Stimulated activated naive CD4-positive, alpha-beta T cell treated with Interleukin-2 at 50 U/mL for 16 hours (primary cell): Measurements from ENCODE around the gene PDE7B.

Experiments
- DNase-seq: peaks from one replicate; lab custom pipeline; 2025; lab: John Stamatoyannopoulos, UW

The PDE7B gene

DNA sequence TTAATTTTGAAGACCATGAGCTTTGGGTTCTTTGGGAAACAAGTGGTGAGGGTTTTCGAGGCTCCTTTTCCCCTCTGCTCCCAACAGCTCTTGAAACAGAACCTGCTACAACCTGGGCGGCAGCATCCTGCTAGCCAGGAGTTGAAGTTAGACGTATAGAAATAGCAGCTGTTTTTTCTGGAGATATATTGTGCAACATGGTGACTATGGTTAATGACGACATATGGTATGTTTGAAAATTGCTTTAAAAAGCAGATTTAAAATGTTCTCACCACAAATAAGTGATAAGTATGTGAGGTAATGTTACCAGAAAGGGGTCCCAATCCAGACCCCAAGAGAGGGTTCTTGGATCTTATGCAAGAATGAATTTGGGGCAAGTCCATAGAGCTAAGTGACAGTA is 138.9 kb downstream of the PDE7B start:
- no peak for DNase-seq

DNA sequence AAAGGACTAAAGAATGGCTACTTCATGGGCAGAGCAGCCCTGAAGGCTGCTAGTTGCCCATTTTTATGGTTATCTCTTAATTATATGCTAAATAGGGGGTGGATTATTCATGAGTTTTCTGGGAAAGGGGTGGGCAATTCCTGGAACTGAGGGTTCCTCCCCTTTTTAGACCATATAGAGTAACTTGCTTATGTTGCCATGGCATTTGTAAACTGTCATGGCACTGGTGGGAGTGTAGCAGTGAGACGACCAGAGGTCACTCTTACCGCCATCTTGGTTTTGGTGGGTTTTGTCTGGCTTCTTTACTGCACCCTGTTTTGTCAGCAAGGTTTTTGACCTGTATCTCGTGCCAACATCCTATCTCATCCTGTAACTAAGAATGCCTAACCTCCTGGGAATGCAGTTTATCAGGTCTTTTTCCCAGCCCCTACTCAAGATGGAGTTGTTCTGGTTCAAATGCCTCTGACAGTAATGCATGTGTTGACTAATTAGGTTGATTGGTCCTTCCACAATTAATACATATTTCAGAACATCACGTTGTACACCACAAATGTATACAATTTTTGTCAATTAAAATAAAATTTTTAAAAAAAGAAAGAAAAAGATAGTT is 139.5 kb downstream of the PDE7B start:
- no peak for DNase-seq

DNA sequence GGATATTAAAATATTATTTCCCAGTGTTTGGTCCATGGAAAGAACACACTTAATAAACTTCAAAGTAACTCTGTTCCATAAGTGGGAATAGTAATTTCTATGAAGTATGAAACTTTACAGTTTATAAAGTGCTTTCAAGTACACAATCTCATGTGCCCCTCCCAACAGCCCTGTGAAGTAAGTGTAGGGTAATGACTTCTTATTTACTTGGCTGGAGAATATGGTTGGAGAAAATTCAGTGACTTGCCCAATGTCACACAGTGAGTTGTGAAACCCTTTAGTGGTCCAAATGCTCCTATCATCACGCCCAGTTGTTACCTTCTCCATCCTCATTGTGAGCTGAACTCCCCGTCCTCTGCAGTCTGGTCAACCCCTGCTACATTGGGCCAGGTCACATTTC is 141.2 kb downstream of the PDE7B start:
- DNase-seq = no peak

DNA sequence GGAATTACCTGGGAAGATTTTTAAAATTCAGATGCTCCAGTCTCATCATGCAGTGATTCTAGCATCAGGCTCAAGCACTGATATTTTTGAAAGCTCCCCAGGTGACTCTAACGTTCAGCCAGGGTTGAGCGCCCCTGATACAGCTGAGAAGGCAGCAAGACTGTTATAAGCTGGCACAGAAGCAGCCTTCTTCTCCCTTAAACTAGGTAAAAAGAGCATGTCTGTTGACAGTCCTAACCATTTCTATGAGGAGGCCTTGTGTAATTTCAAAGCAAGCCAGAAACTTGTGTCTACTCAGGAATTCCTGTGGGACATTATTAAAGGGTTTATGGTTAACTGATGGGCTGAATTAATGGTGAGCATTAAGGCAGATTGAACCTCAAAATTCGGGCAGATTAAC is 141.9 kb downstream of the PDE7B start:
- no peak for DNase-seq

DNA sequence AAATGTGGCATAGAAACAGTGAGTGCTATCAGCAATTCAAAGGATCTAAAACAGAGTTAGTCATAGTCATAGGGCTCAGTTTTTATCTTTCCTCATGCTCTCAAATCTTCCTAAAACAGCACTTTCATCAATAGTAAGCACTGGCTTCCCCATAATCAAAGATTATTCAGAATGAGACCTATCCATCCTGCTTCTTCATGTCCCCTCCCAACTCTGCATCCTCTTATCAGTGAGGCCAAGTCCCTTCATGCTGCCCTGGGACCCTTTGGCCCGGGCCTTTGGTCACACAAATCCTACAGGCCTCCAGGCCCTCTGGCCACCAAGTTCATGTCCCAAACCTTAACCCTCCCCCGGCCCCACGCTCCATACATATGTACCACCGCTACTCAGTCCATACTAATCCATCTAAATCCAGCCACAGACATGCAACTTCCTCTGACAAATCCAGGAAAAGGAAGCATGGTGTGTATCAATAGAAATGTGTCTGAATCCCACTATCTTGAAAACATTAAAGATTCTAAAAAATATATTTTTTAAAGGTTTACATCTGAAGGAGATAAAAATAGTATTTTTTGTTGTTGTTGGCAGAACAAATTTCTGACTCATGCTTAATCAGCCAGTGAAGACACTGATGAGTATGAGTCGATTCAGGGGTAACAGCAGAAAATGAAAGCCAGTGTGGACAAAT is 143.5 kb downstream of the PDE7B start:
- DNase-seq = no peak

DNA sequence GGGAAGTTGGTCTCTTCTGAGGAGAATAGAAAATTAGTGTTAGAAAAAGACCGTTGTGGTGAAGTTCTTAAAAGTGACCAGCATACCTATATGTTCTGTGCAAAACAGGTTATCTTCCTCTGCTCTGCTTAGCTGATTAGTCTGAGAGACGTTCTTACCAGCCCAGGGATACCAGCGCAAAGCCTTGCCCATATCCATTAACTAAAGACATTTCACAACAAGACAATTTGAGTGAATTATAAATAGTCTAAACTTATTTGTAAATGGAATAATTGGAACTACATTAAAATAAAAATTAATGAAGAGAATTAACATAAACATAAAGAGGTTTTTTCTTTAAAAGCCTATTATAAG is 144.0 kb downstream of the PDE7B start:
- DNase-seq = no peak

DNA sequence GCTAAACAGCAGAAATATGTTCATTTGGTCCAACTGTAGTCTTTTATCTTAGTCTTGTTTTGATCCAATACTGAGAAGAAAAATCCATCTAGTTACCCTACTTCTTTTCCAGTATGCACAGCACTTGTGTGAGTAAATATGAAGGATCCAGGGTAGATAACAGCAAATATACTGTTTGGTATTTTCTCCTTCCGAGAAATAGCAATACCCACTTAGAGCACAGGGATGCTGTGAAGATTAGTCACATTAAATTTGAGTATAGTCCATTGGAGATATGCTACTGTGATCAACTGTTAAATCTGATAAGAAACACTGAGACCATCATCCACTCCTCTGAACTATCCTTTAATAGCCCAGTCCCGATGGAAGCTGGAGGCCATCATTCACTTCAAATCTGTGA is 145.2 kb downstream of the PDE7B start:
- no peak for DNase-seq

DNA sequence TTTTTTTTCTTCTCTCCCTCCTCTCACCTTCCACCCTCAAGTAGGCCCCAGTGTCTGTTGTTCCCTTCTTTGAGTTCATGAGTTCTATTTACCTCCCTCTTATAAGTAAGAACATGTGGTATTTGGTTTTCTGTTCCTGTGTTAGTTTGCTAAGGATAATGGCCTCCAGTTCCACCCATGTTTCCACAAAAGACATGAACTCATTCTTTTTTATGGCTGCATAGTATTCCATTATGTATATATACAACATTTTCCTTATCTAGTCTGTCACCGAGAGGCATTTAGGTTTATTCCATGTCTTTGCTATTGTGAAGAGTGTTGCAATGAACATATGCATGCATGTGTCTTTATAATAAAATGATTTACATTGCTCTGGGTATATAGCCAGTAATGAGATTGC is 147.9 kb downstream of the PDE7B start:
- no peak for DNase-seq

DNA sequence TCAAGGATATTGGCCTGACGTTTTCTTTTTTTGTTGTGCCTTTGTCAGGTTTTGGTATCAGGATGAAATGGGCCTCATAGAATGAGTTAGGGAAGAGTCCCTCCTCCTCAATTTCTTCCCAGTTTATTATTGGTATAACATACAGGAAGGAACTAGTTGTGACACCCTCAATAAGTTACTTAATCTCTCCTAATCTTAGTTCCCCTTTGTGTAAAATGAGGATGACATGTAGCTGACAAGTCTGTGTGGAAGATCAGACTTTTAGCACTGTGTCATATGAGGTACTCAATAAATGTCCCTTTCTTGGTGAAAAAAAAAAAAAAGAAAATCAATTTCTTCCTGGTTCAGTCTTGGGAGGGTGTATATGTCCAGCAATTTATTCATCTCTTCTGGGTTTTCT is 155.8 kb downstream of the PDE7B start:
- no peak for DNase-seq

DNA sequence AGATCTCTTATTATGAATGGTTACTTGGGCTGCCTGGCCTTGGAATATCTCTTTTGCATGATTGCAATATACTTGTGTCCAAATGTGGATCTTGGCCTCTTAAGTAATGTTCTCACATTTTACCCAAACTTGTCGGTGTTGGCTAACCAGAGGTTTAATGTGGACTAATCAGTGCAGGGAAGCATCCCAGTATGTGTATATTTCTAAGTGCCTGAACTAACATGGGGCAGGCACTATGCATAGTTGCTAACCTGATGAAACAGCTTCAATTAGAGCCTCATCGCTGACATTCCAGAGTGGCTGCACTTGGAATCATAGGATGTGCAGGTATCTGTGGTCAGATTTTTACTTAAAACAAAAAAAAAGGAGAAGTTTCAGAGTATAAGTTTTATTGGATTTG is 160.0 kb downstream of the PDE7B start:
- no peak for DNase-seq

DNA sequence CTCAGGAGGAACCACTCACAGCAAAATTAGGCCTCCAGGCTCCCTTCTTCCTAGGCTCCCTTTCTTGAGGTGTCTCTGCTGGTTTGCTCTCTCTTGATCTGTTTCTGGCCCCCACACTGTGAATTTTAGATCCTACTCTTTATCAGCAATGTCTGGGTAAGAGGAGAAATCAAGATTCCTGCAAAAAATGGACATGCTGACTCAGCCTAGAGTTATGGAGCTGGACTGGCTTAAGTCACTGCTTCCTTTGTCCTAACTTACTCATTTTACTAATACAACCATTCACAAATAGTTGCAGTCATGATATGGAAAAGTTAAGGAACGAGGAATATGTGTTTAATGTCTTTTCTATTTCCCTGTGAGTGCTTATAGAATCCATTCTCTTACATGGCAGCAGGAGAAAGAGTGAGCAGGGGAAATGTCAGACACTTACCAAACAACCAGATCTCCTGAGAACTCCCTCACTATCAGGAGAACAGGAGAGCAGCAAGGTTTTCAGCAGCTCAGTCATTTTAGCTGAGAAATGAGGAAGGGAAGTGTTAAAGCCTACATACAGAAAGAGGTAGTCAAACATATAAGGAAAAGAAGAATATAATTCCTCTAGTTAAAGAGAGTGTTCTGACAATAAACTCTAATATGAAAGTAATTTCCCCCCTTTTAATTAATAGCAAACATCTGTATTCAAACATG is 160.8 kb downstream of the PDE7B start:
- no peak for DNase-seq

DNA sequence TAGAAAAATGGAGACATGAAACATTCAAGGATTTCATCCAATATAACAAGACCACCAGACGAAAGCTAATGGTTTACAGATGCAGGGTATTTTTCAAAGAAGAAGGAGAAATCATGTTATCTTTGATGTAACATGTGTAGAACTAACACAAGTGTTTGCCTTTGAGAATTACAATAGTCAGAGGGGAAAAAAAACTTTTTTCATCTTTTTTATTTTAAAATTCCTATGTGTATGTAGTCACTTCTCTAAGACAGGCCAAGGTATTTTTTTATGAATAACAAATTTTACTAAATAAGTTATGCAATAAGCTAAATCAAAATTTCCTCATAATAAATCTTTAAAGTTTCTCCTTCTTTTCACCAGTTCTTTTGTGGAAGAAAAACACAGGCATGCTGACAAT is 161.4 kb downstream of the PDE7B start:
- no peak for DNase-seq

DNA sequence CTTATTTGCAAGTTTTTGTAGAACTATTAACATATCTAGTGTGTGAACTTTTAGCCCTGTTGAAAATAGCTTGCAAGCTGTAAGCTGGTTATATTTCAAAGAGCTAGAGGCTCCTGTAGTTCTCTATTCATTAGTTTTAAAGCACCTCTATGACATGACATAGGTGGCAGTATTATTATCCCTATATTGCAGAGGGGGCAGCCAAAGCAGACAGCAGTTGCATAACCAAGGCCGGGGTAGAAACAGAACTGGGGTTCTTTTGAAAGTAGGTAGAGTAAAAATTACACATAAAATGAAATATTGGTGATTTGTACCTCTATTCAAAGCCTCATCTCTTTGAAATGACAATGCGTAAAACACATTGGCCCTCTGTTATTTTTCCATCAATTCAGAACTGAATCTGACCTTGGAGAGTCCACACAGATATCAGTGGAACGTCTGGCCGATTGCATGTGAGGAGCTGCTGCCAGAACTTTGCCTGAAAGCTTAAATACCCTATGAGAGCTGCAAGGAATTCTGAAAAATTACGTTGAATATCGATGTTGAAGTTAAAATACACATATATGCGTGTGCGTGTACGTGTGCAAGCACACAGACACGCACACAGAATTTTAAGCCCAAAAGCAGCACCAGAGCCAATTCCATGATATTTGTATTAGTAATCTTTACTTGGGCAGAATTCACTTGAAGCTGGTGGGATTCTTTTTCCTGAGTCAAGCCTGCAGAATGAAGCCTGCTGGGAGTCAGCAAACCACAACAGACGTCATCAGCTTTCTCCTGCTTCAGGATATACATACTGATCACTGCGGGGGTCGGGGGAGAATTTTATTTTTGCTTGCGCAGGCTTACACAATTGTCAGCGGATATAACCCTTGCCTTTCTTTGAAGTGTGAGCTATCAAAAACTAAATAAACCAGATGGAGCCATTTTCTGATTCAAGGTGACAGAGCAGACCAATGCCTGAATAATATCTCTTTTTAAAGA is 163.2 kb downstream of the PDE7B start:
- DNase-seq = no peak

DNA sequence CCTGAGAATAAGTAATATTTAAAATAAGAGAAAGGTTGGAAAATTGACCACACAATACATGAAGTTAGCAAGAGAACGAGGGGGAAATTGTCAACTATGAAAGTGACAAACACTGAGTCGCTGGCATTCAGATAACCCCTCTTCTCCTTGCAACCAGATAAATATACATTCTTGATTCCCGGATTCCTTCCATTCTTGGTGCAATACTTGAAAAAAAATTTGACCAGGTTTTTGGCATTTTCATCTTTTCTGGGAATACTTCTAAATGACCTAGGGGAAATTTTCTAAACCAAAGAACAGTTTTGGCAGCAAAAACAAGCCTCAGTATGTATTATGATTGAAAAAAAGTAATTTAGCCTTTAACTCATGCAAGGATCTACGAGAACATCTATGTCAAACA is 164.0 kb downstream of the PDE7B start:
- no peak for DNase-seq

DNA sequence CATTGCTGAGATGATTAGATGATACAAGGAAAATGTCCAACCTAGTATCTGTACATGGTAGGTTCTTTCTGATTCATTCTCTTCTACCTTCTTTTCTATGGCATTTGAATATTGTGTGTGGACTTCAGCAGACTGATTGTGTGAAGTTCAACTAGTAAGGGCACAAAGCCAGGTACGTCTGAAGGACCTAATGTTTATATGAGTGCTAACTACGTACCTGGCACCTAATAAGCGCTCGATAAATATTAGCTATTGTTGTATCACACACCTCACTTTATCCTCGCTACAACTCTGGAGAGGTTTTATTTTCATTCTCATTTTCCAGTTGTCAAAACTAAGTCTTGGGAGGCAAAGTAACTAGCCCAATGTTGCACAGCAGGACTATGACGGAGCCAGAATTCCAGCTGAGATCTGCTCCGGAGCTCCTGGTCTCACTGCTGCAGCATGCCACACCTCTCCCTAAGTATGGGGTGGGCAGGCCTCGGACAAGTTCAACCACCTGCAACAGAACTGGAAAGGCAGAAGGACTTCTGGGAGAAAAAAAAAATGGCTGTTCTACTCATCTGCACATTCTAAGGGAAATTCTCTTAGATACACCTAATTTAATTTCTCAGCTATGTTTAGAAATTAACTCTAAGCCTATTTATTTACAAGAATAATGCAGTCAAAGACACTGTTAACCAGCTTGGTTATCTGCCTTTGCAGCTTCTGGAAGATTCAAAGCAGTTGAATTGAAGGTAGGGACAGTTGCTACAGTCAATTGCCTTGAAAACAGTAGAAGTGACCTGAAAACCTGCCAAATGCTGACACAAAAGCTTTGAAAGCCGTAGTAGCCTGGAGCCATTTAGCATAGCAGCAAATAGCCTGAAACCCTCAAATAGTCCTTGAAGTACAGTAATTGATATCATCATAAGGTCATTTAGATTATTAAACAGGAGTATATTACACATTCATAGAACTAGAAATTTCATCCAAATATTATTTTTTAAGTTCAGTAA is 165.0 kb downstream of the PDE7B start:
- DNase-seq = no peak

DNA sequence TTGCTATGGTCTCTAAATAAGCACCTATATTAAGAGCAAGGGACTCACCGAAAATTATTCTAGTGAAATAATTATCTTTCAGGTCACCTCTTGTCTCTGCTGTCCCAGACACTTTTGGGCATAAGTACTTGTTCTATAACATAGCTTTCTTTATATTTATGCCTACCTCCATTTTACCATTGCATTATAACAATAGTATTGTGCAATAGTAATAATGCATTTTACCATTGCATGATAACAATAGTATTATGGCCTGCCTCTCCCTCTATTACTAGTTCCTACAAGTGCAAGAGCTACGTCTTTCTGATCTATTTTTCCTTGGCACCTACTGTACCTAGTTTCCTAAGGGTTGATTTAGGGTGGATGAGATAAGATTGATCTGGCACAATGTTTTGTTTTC is 169.2 kb downstream of the PDE7B start:
- no peak for DNase-seq

DNA sequence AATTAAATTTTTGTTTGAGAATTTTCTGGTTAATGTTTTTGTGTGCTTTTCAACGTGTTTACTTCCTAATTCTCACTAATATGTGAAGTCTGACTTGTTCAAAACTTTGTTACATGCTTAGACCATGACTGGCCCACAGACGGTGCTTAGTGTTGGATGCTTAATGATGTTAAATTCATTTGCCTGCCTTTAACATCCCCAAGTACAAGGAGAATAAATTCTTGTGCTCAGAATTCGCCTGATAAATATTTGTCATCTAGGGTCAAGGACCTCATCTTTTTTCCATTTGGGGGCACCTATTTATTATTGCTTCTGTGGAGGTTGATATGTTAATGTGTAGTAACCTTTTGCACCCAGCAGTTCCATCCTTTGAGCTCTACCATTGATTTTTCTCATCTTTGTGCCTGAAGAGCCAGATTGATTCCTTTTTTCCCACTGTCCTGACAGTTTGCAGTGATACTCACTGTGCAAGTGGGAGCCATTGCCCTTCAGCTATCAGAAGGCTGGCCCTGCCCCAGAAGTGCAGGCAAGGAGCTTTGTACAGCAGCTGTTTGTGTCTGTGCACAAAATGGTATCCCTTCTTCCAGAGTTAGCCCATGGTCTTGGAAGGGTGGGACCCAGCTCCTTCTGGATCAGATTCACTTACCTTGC is 170.8 kb downstream of the PDE7B start:
- DNase-seq = no peak

DNA sequence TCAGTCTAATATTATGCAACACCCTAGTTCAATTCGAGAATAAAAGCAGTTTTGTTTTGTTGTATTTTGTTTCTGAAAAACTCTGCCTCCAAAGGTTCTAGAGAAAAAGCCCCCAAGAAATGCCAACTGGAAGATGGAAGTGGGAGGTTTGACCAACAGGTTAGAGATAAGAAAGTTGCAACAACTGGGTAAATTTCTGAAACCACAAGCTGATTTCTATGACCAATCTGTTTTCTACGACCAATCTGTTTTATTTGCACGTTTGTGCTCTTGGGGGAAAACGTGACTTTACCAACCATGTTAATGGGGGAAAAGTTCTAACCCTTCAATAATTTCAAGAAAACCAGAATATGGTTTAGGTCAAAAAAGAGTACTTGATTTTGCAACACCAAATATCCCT is 173.2 kb downstream of the PDE7B start:
- no peak for DNase-seq

DNA sequence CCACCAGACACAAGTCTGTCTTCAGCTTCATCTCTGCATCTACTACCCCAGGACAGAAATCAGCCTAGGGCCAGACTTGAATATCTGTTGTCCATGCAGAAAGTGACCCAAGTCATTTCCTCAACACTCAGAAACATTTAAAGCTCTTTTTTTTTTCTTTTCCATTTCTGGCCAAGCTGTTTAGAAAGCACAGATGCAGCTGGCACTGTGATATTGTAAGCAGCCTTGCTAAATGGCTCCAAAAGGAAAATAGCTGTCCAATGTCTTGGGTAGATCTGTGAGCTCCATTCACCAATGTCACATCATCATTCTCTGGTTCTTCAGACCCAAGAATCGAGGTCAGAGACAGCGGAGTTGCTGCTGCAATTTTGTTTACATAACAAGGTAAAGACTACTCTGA is 174.2 kb downstream of the PDE7B start:
- no peak for DNase-seq

DNA sequence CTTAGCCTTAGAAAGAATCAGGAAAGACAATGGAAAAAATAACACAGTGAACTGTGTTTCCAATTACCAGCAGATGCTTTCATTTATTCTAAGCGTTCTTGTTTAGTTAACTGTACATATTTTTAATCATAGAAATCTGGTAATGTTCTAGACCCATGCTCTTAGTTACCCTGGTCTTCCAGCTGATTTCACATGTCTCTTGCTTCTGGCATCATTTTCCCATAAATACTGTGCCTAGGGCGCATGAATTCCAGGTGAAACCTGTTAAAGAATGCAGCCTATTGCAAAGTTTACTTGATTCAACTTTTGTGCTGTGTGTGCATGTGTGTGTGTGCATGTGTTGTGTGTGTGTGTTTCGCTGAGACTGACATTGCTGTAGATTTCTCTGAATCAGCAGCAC is 178.6 kb downstream of the PDE7B start:
- no peak for DNase-seq

DNA sequence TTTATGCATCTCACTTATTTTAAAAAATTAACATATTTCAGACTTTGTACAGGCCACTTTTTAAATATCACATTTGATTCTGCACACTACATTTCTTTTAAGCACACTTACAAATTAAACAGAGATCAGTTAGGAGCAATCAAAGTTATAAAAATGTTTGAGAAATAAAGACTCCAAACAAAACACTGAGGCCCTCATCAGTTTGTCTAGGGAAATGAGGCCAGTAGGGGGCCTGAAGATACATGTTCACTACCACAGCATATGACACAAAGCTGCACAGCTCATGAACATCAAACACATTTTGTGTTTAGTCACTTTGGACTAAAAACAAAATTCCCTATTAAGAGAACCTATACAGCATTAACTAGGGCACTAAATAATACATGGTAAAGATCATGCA is 180.5 kb downstream of the PDE7B start:
- DNase-seq = no peak
